ENCODE data around the gene GLCCI1. TPM values are rescaled to one million over a fixed set of nuclear protein-coding genes. Genes with fewer than 3 reads are reported as not detected.
A peak's percentile ranks its signal among the peaks of the same experiment; 100 is the strongest.
"Not testable (repeated sequence)": the region's sequence is repeated elsewhere in the genome, so short reads cannot be mapped to it uniquely, and the experiment has no call there.

The GLCCI1 gene
- total and polyA plus RNA-seq, 9 donors = 9.7 to 18.3 (median 12.9) TPM

GRCh38 chr7:8058852-8059251, 90.3 kb downstream of the GLCCI1 start:
- no peak for DNase-seq
- Histone ChIP-seq H3K4me3 (ENCODE audit: low read length) (no peak overlapping the region), H3K36me3 (ENCODE audit: control insufficient read depth, insufficient read depth, low read length) (peaks cover 3% of the 10 kb centered on the region), H3K27ac (ENCODE audit: low read length) (no peak overlapping the region), H3K4me1 (ENCODE audit: control insufficient read depth, insufficient read depth, low read length) (no peaks in the 10 kb centered on the region), H3K9me3 (replicated peaks; ENCODE audit: control insufficient read depth, low read depth, low read length) (no peaks in the 10 kb centered on the region), H3K27me3 (ENCODE audit: control insufficient read depth, insufficient read depth, low read length) (no peaks in the 10 kb centered on the region)
- WGBS (ENCODE audit: insufficient coverage) = 100% methylated on average over 1 of the region's 4 CpGs

- DNase-seq = no peak
- no CpG with 5 or more reads among the region's 3 CpGs for WGBS (ENCODE audit: insufficient coverage)
- Histone ChIP-seq H3K9me3 (replicated peaks; ENCODE audit: control insufficient read depth, low read depth, low read length) (no peaks in the 10 kb centered on the region), H3K4me3 (ENCODE audit: low read length) (no peak overlapping the region), H3K4me1 (ENCODE audit: control insufficient read depth, insufficient read depth, low read length) (no peaks in the 10 kb centered on the region), H3K27ac (ENCODE audit: low read length) (no peak overlapping the region), H3K27me3 (ENCODE audit: control insufficient read depth, insufficient read depth, low read length) (no peaks in the 10 kb centered on the region), H3K36me3 (ENCODE audit: control insufficient read depth, insufficient read depth, low read length) (peaks cover 3% of the 10 kb centered on the region)
These were observed 91.6 kb downstream of the GLCCI1 start for GRCh38 chr7:8060241-8060640.

DNA sequence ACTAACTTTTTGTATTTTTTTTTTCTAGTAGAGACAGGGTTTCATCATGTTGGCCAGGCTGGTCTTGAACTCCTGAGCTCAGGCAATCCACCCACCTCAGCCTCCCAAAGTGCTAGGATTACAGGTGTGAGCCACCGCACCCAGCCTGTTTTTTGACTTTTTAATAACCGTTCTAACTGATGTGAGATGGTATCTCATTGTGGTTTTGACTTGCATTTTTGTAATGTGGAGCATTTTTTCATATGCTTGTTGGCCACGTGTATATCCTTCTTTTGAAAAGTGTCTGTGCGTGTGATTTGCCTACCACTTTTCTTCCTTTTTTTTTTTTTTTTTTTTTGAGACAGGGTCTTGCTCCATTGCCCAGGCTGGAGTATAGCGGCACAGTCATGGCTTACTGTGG, 94.7 kb downstream of the GLCCI1 start:
- H3K4me1 ChIP-seq (ENCODE audit: control insufficient read depth, insufficient read depth, low read length) = not testable (repeated sequence)

DNA sequence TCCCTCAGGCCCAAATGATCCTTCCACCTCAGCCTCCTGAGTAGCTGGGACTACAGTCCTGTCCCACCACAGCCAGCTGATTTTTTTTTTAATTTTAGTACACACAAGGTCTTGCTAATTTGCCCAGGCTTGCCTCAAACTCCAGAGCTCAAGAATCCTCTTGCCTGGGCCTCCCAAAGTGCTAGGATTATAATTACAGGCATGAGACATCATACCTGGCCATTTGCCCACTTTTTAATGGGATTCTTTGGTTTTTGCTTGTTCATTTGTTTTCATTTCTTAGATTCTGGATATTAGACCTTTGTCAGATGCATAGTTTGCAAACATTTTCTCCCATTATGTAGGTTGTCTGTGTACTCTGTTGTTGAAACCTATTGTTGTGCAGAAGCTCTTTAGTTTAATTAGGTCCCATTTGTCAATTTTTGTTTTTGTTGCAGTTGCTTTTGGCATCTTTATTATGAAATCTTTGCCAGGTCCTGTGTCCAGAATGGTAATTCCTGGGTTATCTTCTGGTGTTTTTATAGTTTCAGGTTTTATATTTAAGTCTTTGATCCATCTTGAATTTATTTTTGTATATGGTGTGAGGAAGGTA, 95.2 kb downstream of the GLCCI1 start:
- Histone ChIP-seq H3K4me1 (ENCODE audit: control insufficient read depth, insufficient read depth, low read length) (peaks cover under 1% of the 10 kb centered on the region), H3K36me3 (ENCODE audit: control insufficient read depth, insufficient read depth, low read length) (no peaks in the 10 kb centered on the region), H3K27ac (ENCODE audit: low read length) (no peak overlapping the region), H3K27me3 (ENCODE audit: control insufficient read depth, insufficient read depth, low read length) (no peaks in the 10 kb centered on the region), H3K4me3 (ENCODE audit: low read length) (no peak overlapping the region), H3K9me3 (replicated peaks; ENCODE audit: control insufficient read depth, low read depth, low read length) (no peaks in the 10 kb centered on the region)
- DNase-seq = no peak

More for the DNA sequence above, 94.7 kb downstream of the GLCCI1 start:
- H3K4me3 ChIP-seq (ENCODE audit: low read length); DNase-seq; H3K27me3 ChIP-seq (ENCODE audit: control insufficient read depth, insufficient read depth, low read length); H3K9me3 ChIP-seq (replicated peaks; ENCODE audit: control insufficient read depth, low read depth, low read length); H3K27ac ChIP-seq (ENCODE audit: low read length); H3K36me3 ChIP-seq (ENCODE audit: control insufficient read depth, insufficient read depth, low read length): not testable (repeated sequence)
- 80% methylated on average over 1 of the region's 5 CpGs for WGBS (ENCODE audit: insufficient coverage)

DNA sequence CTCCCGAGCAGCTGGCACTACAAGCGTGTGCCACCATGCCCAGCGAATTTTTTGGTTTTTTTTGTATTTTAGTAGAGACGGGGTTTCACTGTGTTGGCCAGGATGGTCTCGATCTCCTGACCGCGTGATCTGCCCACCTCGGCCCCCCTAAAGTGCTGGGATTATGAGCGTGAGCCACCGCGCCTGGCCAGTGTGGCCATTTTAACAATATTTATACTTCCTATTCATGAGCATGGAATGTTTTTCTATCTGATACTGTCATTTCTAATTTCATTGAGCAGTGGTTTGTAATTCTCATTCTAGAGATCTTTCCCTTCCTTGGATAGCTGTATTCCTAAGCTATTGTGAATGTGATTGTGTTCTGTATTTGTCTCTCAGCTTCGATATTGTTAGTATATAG, 96.2 kb downstream of the GLCCI1 start:
- Histone ChIP-seq H3K27me3 (ENCODE audit: control insufficient read depth, insufficient read depth, low read length) (no peaks in the 10 kb centered on the region), H3K4me1 (ENCODE audit: control insufficient read depth, insufficient read depth, low read length) (peaks cover 5% of the 10 kb centered on the region), H3K27ac (ENCODE audit: low read length) (no peak overlapping the region), H3K9me3 (replicated peaks; ENCODE audit: control insufficient read depth, low read depth, low read length) (no peaks in the 10 kb centered on the region), H3K4me3 (ENCODE audit: low read length) (no peak overlapping the region), H3K36me3 (ENCODE audit: control insufficient read depth, insufficient read depth, low read length) (no peaks in the 10 kb centered on the region)
- no peak for DNase-seq
- WGBS (ENCODE audit: insufficient coverage) = no CpG with 5 or more reads among the region's 12 CpGs

- Histone ChIP-seq H3K36me3 (ENCODE audit: control insufficient read depth, insufficient read depth, low read length) (no peaks in the 10 kb centered on the region), H3K9me3 (replicated peaks; ENCODE audit: control insufficient read depth, low read depth, low read length) (no peaks in the 10 kb centered on the region), H3K27ac (ENCODE audit: low read length) (no peak overlapping the region), H3K4me3 (ENCODE audit: low read length) (no peak overlapping the region), H3K27me3 (ENCODE audit: control insufficient read depth, insufficient read depth, low read length) (no peaks in the 10 kb centered on the region), H3K4me1 (ENCODE audit: control insufficient read depth, insufficient read depth, low read length) (peaks cover 5% of the 10 kb centered on the region)
- WGBS (ENCODE audit: insufficient coverage) = no CpG with 5 or more reads among the region's 2 CpGs
- DNase-seq = no peak
These were observed 96.8 kb downstream of the GLCCI1 start for GRCh38 chr7:8065356-8065813.

DNA sequence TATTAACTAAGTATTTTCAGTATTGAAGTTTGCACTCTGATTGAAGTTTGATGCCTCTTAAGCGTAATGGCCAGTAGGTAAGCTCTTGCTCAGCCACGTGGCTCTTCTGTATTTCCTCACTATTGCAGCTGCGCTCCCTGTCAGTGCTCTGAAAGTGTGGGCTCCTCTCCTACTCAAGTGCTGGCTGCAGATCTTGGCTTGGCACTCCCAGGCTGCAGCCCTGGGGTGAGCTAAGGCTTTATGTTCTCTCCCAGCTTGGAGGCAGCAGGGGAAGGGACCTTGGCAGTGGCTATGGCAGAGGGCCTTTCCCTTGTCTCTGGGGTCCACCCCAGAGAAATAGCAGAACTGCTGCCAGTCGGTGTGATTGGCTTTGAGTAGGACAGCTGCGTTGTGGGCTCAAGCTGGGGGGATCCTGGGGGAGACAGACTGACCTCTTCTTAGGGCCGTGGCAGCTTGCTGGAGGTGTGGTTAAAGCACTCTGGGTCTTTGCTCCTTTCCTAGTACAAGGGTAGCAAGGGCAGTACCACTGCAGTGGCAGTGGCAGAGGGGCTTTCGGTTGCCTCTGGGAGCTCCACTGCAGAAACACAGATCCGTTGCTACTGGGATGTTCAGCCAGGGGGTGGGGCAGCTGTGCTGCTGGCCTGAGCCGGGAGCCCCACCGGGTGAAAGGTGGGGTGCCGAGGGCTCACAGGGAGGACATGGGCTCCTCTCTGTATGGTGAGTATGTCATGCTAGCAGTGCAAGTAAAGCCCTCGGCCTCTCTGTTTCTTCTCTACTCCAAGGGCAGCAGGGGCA, 100.5 kb downstream of the GLCCI1 start:
- peak; percentile 14 for DNase-seq

GRCh38 chr7:8070451-8071180, 102.0 kb downstream of the GLCCI1 start:
- Histone ChIP-seq H3K4me3 (ENCODE audit: low read length) (no peak overlapping the region), H3K27ac (ENCODE audit: low read length) (no peak overlapping the region), H3K4me1 (ENCODE audit: control insufficient read depth, insufficient read depth, low read length) (peaks cover 5% of the 10 kb centered on the region), H3K36me3 (ENCODE audit: control insufficient read depth, insufficient read depth, low read length) (no peaks in the 10 kb centered on the region), H3K27me3 (ENCODE audit: control insufficient read depth, insufficient read depth, low read length) (no peaks in the 10 kb centered on the region), H3K9me3 (replicated peaks; ENCODE audit: control insufficient read depth, low read depth, low read length) (no peaks in the 10 kb centered on the region)
- WGBS (ENCODE audit: insufficient coverage) = 91% methylated on average over 7 of the region's 9 CpGs
- no peak for DNase-seq

More for the DNA sequence above, 100.5 kb downstream of the GLCCI1 start:
- H3K36me3 ChIP-seq (ENCODE audit: control insufficient read depth, insufficient read depth, low read length) = no peaks in the 10 kb centered on the region
- H3K27ac ChIP-seq (ENCODE audit: low read length) = no peak overlapping the region
- no peaks in the 10 kb centered on the region for H3K9me3 ChIP-seq (replicated peaks; ENCODE audit: control insufficient read depth, low read depth, low read length)
- H3K4me3 ChIP-seq (ENCODE audit: low read length) = no peak overlapping the region
- H3K27me3 ChIP-seq (ENCODE audit: control insufficient read depth, insufficient read depth, low read length) = no peaks in the 10 kb centered on the region
- peaks cover 5% of the 10 kb centered on the region for H3K4me1 ChIP-seq (ENCODE audit: control insufficient read depth, insufficient read depth, low read length)
- 62% methylated on average over 9 of the region's 12 CpGs for WGBS (ENCODE audit: insufficient coverage)

- Histone ChIP-seq H3K27me3 (ENCODE audit: control insufficient read depth, insufficient read depth, low read length) (no peaks in the 10 kb centered on the region), H3K4me3 (ENCODE audit: low read length) (no peak overlapping the region), H3K4me1 (ENCODE audit: control insufficient read depth, insufficient read depth, low read length) (no peaks in the 10 kb centered on the region), H3K36me3 (ENCODE audit: control insufficient read depth, insufficient read depth, low read length) (no peaks in the 10 kb centered on the region), H3K9me3 (replicated peaks; ENCODE audit: control insufficient read depth, low read depth, low read length) (no peaks in the 10 kb centered on the region), H3K27ac (ENCODE audit: low read length) (no peak overlapping the region)
- DNase-seq = no peak
These were observed 109.8 kb downstream of the GLCCI1 start for GRCh38 chr7:8078418-8078817.

DNA sequence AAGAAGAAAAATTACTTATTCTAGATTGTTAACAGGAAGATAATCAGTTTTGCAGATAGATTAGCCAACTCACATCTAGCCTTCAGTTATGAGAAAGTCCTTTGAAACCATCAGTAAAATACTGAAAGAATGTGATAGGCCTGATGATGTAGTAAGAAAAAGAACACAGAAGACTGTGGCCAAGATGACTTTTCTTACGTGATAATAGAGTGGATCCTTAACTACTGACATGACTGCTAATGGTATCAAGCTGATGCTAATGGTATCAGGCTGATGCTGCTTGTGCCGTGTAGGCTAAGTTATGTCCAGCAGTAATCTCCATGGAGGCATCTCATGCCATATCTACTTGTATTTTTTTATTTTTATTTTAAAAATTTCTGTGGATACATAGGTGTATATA, 114.2 kb downstream of the GLCCI1 start:
- H3K36me3 ChIP-seq (ENCODE audit: control insufficient read depth, insufficient read depth, low read length) = peaks cover 2% of the 10 kb centered on the region
- no peak for DNase-seq
- 100% methylated on average over 1 of the region's 2 CpGs for WGBS (ENCODE audit: insufficient coverage)
- no peaks in the 10 kb centered on the region for H3K4me1 ChIP-seq (ENCODE audit: control insufficient read depth, insufficient read depth, low read length)
- no peak overlapping the region for H3K4me3 ChIP-seq (ENCODE audit: low read length)
- no peaks in the 10 kb centered on the region for H3K27me3 ChIP-seq (ENCODE audit: control insufficient read depth, insufficient read depth, low read length)
- no peaks in the 10 kb centered on the region for H3K9me3 ChIP-seq (replicated peaks; ENCODE audit: control insufficient read depth, low read depth, low read length)
- no peak overlapping the region for H3K27ac ChIP-seq (ENCODE audit: low read length)
